Left kidney (tissue), 2 donors: ENCODE results near the gene FOXB2. TPM values are rescaled to one million over a fixed set of nuclear protein-coding genes. Genes with fewer than 3 reads are reported as not detected.

Source experiments
- DNase-seq: peaks from one replicate; pipeline ENCODE4 v3.0.0-alpha.2; 2013
- polyA plus RNA-seq: library from polyadenylated mRNA; unstranded; fragments of 120-200 nt; gene quantifications from one replicate; pipeline ENCODE4 v1.2.1, GENCODE V29; 2013; ENCODE audit not compliant: insufficient read length

The FOXB2 gene
- polyA plus RNA-seq, 1 donor: not detected

- no peak for DNase-seq
Measured at GRCh38 chr9:77063645-77064285, 44.3 kb downstream of the FOXB2 start.

GRCh38 chr9:77066388-77066787 lies 46.9 kb downstream of the FOXB2 start:
- DNase-seq: no peak

Other genes starting within 250 kb of the FOXB2 start
- gene PRUNE2, start 113.5 kb upstream of the FOXB2 start, polyA plus RNA-seq: 16.4 TPM
- gene VPS13A, start 157.9 kb downstream of the FOXB2 start, polyA plus RNA-seq: 42.6 TPM